Tibial nerve (tissue), 4 donors: ENCODE results near the gene ASCC1.

Experiments used
- EP300 ChIP-seq, 2 donors: sonication (generic); formaldehyde crosslinking; IDR thresholded peaks; one replicate each; pipeline ENCODE4 v1.6.1; 2017; ENCODE audit warnings: antibody characterized with exemption in 2 of 2, mild to moderate bottlenecking in 1 of 2
- TF ChIP-seq, protein P1 (sequence below), 5 experiments: fragments of 200-600 bp in 3 of 5; fragments of 450-650 bp in 2 of 5; sonication (generic) in 3 of 5; IDR thresholded peaks; one replicate each; pipeline ENCODE4 v1.5.1; 2016 to 2019; ENCODE audit warnings: antibody characterized with exemption in 5 of 5, mild to moderate bottlenecking in 3 of 5, moderate library complexity in 2 of 5

DNA sequence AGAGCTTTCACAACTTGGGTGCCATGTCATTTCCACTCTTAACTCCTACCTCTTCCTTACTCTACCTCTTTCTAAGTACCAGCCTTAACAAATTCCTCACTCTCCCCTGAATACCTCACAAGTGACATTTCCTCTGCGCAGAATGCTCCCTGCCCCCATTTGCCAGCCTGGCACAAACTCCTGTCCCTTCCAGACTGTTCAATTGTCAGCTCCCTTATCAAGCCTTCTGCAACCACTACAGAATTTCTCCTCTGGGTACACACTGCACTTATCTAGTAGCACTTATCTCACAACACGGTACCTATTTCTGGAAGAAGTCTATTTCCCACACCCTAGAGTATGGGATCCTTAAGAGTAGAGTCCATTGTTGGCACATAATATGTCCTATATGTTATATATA, 39.4 kb downstream of the ASCC1 start:
- TF ChIP-seq, protein P1, sequence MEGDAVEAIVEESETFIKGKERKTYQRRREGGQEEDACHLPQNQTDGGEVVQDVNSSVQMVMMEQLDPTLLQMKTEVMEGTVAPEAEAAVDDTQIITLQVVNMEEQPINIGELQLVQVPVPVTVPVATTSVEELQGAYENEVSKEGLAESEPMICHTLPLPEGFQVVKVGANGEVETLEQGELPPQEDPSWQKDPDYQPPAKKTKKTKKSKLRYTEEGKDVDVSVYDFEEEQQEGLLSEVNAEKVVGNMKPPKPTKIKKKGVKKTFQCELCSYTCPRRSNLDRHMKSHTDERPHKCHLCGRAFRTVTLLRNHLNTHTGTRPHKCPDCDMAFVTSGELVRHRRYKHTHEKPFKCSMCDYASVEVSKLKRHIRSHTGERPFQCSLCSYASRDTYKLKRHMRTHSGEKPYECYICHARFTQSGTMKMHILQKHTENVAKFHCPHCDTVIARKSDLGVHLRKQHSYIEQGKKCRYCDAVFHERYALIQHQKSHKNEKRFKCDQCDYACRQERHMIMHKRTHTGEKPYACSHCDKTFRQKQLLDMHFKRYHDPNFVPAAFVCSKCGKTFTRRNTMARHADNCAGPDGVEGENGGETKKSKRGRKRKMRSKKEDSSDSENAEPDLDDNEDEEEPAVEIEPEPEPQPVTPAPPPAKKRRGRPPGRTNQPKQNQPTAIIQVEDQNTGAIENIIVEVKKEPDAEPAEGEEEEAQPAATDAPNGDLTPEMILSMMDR (IDR thresholded peaks at IDR 0.05) = no peak
- TF ChIP-seq EP300 (IDR thresholded peaks at IDR 0.05) = no peak
